ENCODE results near the gene NRG3.

DNA sequence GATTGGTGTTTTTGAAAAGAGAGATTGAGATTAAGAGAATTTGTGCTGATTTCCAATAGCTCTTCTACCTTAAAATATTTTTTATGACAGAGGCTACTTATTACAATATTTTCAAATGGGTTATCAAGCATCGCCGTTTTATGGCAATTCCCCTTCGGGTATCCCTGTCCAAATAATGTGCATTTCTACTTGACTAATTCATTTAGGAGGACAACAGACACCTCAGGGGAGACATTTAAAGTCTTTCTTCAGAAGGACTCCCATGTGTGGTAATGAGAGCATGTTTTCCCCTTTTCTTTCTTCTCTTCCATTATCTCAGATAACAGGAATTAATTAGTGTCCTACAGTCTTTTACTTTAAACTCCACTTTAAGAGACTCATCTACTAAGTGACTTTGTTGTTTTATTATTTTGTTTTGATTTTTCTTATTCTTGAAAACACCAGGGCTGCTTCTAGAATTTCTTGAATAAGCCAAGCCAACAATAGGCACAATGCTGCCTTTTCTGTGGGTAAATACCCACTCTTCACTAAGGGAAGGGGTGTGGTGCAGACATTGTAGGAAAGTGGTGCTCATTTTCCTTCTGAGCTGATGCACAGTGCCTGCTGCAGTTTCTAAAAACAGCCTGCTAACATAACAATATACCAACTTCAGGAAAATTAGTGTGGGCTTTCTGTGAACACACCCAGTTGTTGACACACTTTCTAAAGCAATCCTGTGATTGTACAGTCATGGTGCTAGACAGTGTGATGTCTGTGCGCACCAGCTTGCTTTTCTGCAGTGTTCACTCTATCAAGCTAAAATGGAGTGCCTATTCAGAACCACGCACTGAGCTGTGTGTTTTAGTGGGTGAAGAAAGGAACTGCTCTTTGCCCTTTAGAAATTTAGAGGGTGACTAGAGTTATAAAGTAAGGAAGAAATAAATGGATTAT, 597.7 kb downstream of the NRG3 start:
- no peak for TF ChIP-seq SUZ12 (IDR thresholded peaks at IDR 0.05; ENCODE audit: extremely low read depth, insufficient read depth, insufficient read length)
- no peak for TF ChIP-seq ZNF274 (IDR thresholded peaks at IDR 0.05; ENCODE audit: low read depth, low read length)
- TF ChIP-seq YY1 (IDR thresholded peaks at IDR 0.05; ENCODE audit: insufficient read depth, insufficient read length): no peak

All from NT2/D1 (cell line).